ENCODE measurements around the gene QSOX2.

Gene QSOX2

DNA sequence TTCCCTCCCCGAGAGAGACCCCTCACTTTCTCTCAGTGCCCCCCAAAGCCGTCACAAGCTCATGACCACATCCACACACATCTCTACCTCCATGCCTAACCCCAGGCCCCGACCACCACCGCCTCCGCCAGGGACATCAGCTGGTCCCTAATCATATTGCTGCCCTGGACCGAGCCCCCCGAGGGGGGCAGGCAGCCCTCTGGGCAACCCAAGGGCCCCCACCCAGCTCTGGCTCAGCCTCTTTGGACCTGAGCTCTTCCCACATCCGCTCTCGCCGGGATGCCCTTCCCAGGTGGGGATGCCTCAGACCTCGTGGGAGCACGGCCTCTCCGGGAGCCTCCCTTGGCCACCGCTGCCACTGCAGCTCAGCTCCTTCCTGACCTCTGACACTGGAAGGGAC, 59.2 kb downstream of the QSOX2 start:
- DNase-seq (ENCODE audit: low read depth): no peak
- TF ChIP-seq, protein P1, sequence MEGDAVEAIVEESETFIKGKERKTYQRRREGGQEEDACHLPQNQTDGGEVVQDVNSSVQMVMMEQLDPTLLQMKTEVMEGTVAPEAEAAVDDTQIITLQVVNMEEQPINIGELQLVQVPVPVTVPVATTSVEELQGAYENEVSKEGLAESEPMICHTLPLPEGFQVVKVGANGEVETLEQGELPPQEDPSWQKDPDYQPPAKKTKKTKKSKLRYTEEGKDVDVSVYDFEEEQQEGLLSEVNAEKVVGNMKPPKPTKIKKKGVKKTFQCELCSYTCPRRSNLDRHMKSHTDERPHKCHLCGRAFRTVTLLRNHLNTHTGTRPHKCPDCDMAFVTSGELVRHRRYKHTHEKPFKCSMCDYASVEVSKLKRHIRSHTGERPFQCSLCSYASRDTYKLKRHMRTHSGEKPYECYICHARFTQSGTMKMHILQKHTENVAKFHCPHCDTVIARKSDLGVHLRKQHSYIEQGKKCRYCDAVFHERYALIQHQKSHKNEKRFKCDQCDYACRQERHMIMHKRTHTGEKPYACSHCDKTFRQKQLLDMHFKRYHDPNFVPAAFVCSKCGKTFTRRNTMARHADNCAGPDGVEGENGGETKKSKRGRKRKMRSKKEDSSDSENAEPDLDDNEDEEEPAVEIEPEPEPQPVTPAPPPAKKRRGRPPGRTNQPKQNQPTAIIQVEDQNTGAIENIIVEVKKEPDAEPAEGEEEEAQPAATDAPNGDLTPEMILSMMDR (IDR thresholded peaks at IDR 0.05; ENCODE audit: insufficient read depth, low read depth, low read length, missing control alignments): no peak
- H3K4me3 ChIP-seq (ENCODE audit: low read length): no peak overlapping the region

DNA sequence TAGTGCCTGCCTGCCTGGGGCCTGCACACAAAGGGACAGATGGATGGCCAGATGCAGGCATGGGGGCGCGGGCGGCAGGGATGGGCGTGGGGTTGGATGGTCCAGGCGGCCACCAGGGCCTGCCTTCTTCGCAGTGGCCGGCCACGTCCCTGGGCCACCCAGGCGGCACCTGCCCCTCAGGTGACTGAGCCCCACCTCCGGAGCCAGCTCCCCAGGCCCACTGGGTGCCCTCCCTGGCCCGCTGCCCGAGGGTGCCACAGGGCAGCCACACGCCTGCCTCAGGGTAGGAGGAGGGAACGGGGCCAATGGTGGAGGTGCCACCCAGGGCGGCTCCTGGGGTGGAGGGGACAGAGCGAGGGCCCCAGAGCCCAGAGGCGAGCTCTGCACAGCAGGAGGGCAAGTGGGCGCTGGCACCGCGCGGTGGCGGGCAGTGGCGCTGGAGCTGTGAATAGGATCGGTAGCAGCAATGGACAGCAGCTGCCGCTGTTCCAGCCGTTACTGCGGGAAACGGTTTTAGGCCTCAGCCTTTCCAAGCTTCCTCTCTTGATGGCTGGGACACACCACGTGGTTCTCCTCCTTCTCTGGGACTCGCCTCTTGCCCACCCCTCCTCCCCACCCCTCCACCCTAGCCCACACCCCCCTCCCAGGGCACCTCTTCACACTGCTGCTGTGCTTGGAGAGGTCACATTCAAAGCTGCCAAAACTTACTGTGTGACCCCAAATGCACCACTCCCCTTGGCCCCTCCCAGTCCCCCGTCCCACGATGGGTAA, 59.8 kb downstream of the QSOX2 start:
- TF ChIP-seq, protein P1 (IDR thresholded peaks at IDR 0.05; ENCODE audit: insufficient read depth, low read depth, low read length, missing control alignments): no peak
- DNase-seq (ENCODE audit: low read depth): no peak
- no peak overlapping the region for H3K4me3 ChIP-seq (ENCODE audit: low read length)

DNA sequence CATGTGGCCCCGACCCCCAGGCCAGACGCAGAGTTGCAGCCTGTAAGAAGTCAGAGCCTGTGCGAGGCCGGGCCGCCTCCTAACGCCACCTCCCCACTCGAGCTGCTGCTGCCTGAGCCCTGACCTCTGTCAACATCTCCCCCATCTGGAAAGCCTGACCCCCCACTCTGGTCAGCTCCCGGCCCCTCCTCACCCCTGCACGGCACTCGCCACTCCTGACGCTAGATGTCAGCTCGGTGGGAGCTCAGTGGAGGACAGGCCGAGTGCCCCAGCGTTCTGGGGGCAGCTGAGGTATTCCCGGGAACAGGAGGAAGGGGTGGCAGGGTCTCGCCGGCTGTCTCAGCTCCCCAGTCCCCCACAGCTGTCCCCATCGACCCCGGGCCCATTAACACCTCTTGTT, 60.5 kb downstream of the QSOX2 start:
- TF ChIP-seq, protein P1 (IDR thresholded peaks at IDR 0.05; ENCODE audit: insufficient read depth, low read depth, low read length, missing control alignments): no peak
- H3K4me3 ChIP-seq (ENCODE audit: low read length): no peak overlapping the region
- DNase-seq (ENCODE audit: low read depth): no peak

DNA sequence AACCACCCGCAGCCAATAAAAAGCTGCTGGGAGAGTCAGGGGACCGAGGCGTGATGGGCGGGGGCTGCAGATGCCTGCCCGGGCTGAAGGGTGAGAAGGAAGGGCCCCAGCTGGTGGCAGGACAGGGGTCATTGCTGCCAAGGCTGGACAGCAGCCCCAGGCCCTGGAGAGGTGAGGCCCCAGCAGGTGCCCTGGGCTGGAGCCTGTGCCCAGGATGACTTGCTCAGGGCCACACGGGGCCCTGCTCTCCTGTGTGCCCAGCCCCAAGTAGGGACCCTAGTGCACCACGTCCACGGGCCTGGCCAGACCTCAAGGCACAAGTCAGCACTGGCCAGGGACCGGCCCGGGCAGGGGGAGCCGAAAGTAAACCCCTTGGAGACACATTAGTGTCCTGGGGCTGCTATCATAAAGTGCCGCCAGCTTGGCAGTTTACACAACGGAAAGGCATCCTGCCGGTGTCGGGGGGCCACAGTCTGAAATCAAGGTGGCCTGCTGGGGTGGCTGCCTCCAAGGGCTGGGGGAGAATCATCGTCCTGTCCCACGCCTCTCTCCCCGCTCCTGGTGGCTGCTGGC, 62.7 kb downstream of the QSOX2 start:
- TF ChIP-seq, protein P1 (IDR thresholded peaks at IDR 0.05; ENCODE audit: insufficient read depth, low read depth, low read length, missing control alignments): no peak
- DNase-seq (ENCODE audit: low read depth): no peak
- no peak overlapping the region for H3K4me3 ChIP-seq (ENCODE audit: low read length)

DNA sequence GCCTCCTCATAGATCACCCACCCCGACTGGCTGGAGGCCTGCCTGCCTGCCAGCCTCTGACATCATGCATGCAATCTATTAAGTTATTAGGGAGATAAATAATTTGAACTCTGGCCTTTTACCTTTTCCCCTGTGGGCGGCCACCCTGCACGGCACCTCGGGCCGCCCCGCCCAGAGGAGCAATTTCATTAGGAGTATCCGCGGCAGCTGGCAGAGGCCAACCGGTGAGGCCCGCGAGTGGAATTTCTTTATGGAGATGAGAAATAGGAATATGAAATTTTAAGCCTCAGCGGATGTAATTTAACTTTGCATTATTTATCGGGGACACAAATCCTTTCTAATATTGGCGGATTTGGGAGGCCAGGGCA, 63.2 kb downstream of the QSOX2 start:
- DNase-seq (ENCODE audit: low read depth): no peak
- H3K4me3 ChIP-seq (ENCODE audit: low read length): no peak overlapping the region
- TF ChIP-seq, protein P1 (IDR thresholded peaks at IDR 0.05; ENCODE audit: insufficient read depth, low read depth, low read length, missing control alignments): no peak

DNA sequence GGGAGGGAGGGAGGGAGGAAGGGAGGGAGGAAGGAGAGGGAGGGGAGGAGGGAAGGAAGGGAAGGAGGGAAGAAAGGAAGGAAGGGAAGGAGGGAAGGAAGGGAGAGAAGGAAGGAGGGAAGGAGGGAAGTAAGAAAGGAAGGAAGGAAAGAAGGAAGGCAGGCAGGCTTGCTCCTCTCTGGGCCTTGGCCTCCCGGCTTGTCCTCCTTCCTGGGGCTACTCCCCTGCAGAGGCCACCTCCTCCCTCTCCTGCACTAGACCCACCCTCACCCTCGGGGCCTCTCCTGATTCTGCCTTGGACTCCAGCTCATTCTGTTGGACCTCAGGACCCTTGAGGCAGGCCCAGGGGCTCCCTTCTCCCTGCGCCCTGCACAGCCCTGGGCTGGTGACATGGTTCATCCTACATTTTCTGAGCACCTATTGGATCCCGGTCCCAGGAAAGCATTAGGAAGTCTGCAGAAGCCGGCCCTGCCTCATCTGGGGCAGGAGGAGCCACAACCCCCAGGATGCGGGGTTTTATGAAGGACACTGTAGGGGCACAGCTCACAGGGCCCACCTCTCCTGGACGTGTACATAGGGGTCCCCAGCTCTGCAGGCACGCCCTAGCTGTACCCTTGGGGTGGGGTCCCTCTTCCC, 63.7 kb downstream of the QSOX2 start:
- H3K4me3 ChIP-seq (ENCODE audit: low read length): no peak overlapping the region
- TF ChIP-seq, protein P1 (IDR thresholded peaks at IDR 0.05; ENCODE audit: insufficient read depth, low read depth, low read length, missing control alignments): no peak
- DNase-seq (ENCODE audit: low read depth): no peak
